Neuronal stem cell (in vitro differentiated cells): ENCODE measurements around the gene PLD1.

Experiments used
- DNase-seq: peaks from one replicate; pipeline ENCODE4 v3.0.0-alpha.2; 2013; ENCODE audit warnings: low spot score
- H2AFZ ChIP-seq: one replicate; pipeline ENCODE4 v1.6.1; 2013; ENCODE audit warnings: mild to moderate bottlenecking, low read length, inconsistent platforms
- H2AK5ac ChIP-seq: 2 replicates; pipeline ENCODE4 v1.6.1; 2013; ENCODE audit warnings: low read depth, mild to moderate bottlenecking, inconsistent platforms, low read length, moderate library complexity, mixed read lengths
- H2BK120ac ChIP-seq: 2 replicates; pipeline ENCODE4 v1.6.1; 2013; ENCODE audit warnings: low read depth, mild to moderate bottlenecking, inconsistent platforms, low read length, moderate library complexity, mixed read lengths
- H2BK12ac ChIP-seq: one replicate; pipeline ENCODE4 v1.6.1; 2013; ENCODE audit warnings: low read length, inconsistent platforms
- H2BK15ac ChIP-seq: 2 replicates; pipeline ENCODE4 v1.6.1; 2013; ENCODE audit warnings: mild to moderate bottlenecking, low read length, inconsistent platforms, mixed read lengths
- H2BK5ac ChIP-seq: one replicate; pipeline ENCODE4 v1.6.1; 2013; ENCODE audit warnings: inconsistent platforms, mild to moderate bottlenecking, low read length, moderate library complexity
- H3K14ac ChIP-seq: one replicate; pipeline ENCODE4 v1.6.1; 2013; ENCODE audit warnings: low read length, inconsistent platforms
- H3K18ac ChIP-seq: 2 replicates; pipeline ENCODE4 v1.6.1; 2013; ENCODE audit warnings: low read length, inconsistent platforms
- H3K23ac ChIP-seq: 2 replicates; pipeline ENCODE4 v1.6.1; 2013; ENCODE audit warnings: low read depth, mild to moderate bottlenecking, mixed read lengths, low read length, inconsistent platforms; ENCODE audit not compliant: poor library complexity
- H3K27ac ChIP-seq: replicated peaks from 3 replicates; pipeline ENCODE4 v1.5.1; 2013; ENCODE audit warnings: low read length, inconsistent platforms
- H3K27me3 ChIP-seq, 3 experiments: 2 replicates each; pipeline ENCODE4 v1.6.1; 2013; ENCODE audit warnings: low read length in 3 of 3, mild to moderate bottlenecking in 2 of 3, inconsistent platforms in 1 of 3, low read depth in 1 of 3, mixed read lengths in 1 of 3, moderate library complexity in 1 of 3; ENCODE audit not compliant: control insufficient read depth in 3 of 3, insufficient read depth in 3 of 3
- H3K36me3 ChIP-seq, 2 donors: replicated peaks in 1 of 2; 2 replicates each; pipeline ENCODE4 v1.6.1; 2013; ENCODE audit warnings: low read length in 2 of 2; ENCODE audit not compliant: control insufficient read depth in 2 of 2, insufficient read depth in 2 of 2
- H3K4ac ChIP-seq: 2 replicates; pipeline ENCODE4 v1.6.1; 2013; ENCODE audit warnings: inconsistent platforms, mild to moderate bottlenecking, low read length, moderate library complexity
- H3K4me1 ChIP-seq, 2 donors: 1 replicate in 1 of 2; 2 replicates in 1 of 2; pipeline ENCODE4 v1.6.1; 2013; ENCODE audit warnings: low read length in 2 of 2, low read depth in 1 of 2; ENCODE audit not compliant: control insufficient read depth in 2 of 2, insufficient read depth in 1 of 2
- H3K4me2 ChIP-seq: one replicate; pipeline ENCODE4 v1.6.1; 2013; ENCODE audit warnings: mild to moderate bottlenecking, low read length, inconsistent platforms; ENCODE audit not compliant: insufficient read depth, poor library complexity, severe bottlenecking
- H3K4me3 ChIP-seq, 2 donors: 2 replicates each; pipeline ENCODE4 v1.5.1; 2013; ENCODE audit warnings: low read length in 2 of 2, mild to moderate bottlenecking in 2 of 2, inconsistent platforms in 1 of 2, moderate library complexity in 1 of 2
- H3K79me1 ChIP-seq: one replicate; pipeline ENCODE4 v1.6.1; 2013; ENCODE audit warnings: low read depth, mild to moderate bottlenecking, inconsistent platforms, low read length, moderate library complexity
- H3K9ac ChIP-seq: one replicate; pipeline ENCODE4 v1.6.1; 2013; ENCODE audit warnings: mild to moderate bottlenecking, low read depth, low read length, inconsistent platforms; ENCODE audit not compliant: poor library complexity
- H3K9me3 ChIP-seq, 2 donors: replicated peaks in 1 of 2; 2 replicates each; pipeline versions ENCODE3 to v1.6.1; 2013; ENCODE audit warnings: low read length in 2 of 2, mild to moderate bottlenecking in 2 of 2, inconsistent platforms in 1 of 2, low read depth in 1 of 2, mixed read lengths in 1 of 2, moderate library complexity in 1 of 2; ENCODE audit not compliant: control insufficient read depth in 2 of 2, insufficient read depth in 1 of 2
- H4K8ac ChIP-seq: one replicate; pipeline ENCODE4 v1.6.1; 2013; ENCODE audit warnings: low read depth, mild to moderate bottlenecking, inconsistent platforms, low read length, moderate library complexity
- H4K91ac ChIP-seq: one replicate; pipeline ENCODE4 v1.6.1; 2013; ENCODE audit warnings: low read length, low read depth, mild to moderate bottlenecking, inconsistent platforms; ENCODE audit not compliant: poor library complexity
- WGBS, 2 donors: extraction: QIAGEN DNeasy Blood & Tissue Kit; methylation state at CpG; one replicate each; pipeline ENCODE4 v1.1.7; 2013; ENCODE audit warnings: missing lambda C conversion rate in 2 of 2, mixed read lengths in 1 of 2; ENCODE audit not compliant: insufficient read length in 2 of 2, insufficient replicate concordance in 1 of 2; ENCODE audit errors: extremely low coverage in 2 of 2; 5-methylcytosine and 5-hydroxymethylcytosine counted together

Gene PLD1

DNA sequence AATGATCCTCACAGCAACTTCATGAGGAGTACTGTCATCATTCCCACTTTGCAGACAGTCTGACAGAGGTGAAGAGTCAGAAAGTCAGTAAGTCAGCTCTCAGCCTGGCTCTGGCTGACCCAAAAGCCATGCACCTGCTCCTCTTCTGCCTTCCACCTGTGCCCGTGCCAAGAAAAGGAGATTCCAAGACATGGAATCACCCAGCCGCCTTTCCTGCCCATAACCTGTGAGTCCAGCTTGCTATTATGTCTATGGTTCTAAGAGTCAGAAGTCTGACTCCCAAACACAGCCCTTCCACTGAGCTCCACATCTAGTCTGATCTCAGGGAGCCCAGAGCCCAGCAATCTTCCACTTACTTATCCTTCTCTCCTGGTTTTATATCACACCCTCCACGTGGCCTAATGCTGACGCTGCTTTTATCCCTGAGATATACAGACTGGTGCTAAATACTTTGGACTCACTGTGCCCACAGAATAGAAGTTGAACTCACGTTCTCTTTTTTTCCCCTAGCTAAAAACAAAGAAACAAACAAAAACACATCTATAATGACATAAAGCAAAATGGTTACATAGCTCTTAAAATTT is 66.0 kb downstream of the PLD1 start:
- Histone ChIP-seq H3K79me1 (no peaks in the 10 kb centered on the region), H4K91ac (no peak overlapping the region), H3K27ac (no peak overlapping the region), H2AK5ac (no peak overlapping the region), H3K4me1 (peaks cover 0 to 2% of the 10 kb centered on the region in 2 donors), H3K9me3 (peaks cover 6% of the 10 kb centered on the region in 2 donors), H3K4me3 (no peak overlapping the region), H2BK12ac (no peak overlapping the region), H2BK5ac (no peak overlapping the region), H3K36me3 (no peaks in the 10 kb centered on the region), H3K14ac (no peak overlapping the region), H4K8ac (no peak overlapping the region), H3K9ac (no peak overlapping the region), H2AFZ (no peak overlapping the region), H3K4me2 (no peak overlapping the region), H3K27me3 (no peaks in the 10 kb centered on the region), H3K4ac (no peak overlapping the region), H3K18ac (no peak overlapping the region), H2BK15ac (no peak overlapping the region), H3K23ac (no peak overlapping the region), H2BK120ac (no peak overlapping the region)
- no CpG with 5 or more reads among the region's 5 CpGs for WGBS, 2 donors
- DNase-seq: no peak

DNA sequence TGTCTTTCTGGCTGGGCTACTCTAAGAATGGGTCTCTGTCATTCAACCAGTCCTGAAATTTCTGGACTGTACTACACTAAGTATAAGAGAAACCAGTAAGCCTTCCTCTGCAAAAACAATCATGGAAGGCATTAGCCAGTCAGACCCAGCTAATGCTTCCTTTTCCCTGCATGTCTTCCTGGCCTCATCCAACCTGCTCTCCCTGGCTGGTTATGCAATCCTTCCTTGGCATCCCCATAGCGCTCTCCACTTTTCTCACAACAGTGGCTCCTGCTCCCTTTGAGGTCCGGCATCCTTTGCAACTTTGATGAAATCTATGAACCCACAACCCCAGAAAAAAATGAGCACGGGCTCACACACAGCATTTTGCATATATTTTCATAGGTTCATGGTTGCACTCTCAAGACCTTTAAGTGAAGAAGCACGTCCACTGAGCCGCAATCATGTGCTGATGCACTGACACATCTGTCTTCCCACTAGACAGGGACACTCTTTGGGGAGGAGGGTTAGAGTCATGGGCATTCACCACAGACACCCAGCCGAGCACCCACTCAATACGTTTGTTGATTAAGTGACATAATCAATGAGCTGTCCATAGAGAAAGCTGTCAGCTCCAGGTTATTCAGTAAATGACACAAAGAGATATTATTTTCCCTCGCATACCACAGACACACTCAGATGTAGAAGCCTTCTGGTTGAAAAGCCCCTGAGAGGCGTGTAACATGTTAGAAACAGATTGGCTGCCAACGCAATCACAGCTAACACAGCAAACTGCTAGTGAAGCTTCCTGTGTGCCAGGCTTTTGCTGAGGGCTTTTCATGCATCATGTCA is 66.7 kb downstream of the PLD1 start:
- Histone ChIP-seq H3K14ac (no peak overlapping the region), H2BK15ac (no peak overlapping the region), H2AFZ (no peak overlapping the region), H3K4me3 (no peak overlapping the region), H2AK5ac (no peak overlapping the region), H2BK12ac (no peak overlapping the region), H3K9me3 (peaks cover 6% of the 10 kb centered on the region in 2 donors), H3K27me3 (no peaks in the 10 kb centered on the region), H3K36me3 (no peaks in the 10 kb centered on the region), H3K79me1 (no peaks in the 10 kb centered on the region), H2BK120ac (no peak overlapping the region), H3K4me2 (no peak overlapping the region), H3K4me1 (peaks cover 0 to 2% of the 10 kb centered on the region in 2 donors), H3K9ac (no peak overlapping the region), H2BK5ac (no peak overlapping the region), H3K18ac (no peak overlapping the region), H3K4ac (no peak overlapping the region), H3K23ac (no peak overlapping the region), H4K91ac (no peak overlapping the region), H3K27ac (no peak overlapping the region), H4K8ac (no peak overlapping the region)
- no CpG with 5 or more reads among the region's 10 CpGs for WGBS, 2 donors
- DNase-seq: no peak

DNA sequence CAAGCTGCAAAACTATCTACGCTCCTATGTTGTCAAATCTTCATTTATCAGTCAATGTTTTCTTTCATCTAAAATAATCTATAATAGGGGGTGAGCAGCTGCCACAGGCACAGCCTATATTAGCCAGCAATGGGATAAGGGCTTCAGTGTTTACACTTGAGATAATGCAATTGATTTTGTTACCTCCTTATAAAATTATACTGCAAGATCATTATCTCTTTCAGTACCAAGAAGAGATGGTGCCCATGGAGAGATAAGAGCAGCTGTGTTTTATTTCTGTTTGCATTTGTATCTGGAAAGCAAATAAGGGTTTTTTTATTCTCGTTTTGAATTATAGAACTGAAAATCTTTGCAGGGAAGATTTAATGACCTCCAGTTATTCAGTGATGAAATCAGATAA is 68.9 kb downstream of the PLD1 start:
- Histone ChIP-seq H3K79me1 (no peaks in the 10 kb centered on the region), H2AFZ (no peak overlapping the region), H3K4me3 (no peak overlapping the region), H3K23ac (no peak overlapping the region), H3K18ac (no peak overlapping the region), H3K9ac (no peak overlapping the region), H4K91ac (no peak overlapping the region), H2AK5ac (no peak overlapping the region), H3K4ac (no peak overlapping the region), H2BK12ac (no peak overlapping the region), H2BK15ac (no peak overlapping the region), H2BK120ac (no peak overlapping the region), H3K9me3 (peaks cover 6% of the 10 kb centered on the region in 2 donors), H3K4me2 (no peak overlapping the region), H2BK5ac (no peak overlapping the region), H3K27me3 (no peaks in the 10 kb centered on the region), H3K27ac (no peak overlapping the region), H3K14ac (no peak overlapping the region), H4K8ac (no peak overlapping the region), H3K36me3 (no peaks in the 10 kb centered on the region), H3K4me1 (peaks cover 2% of the 10 kb centered on the region in 2 donors)
- WGBS, 2 donors: no CpG with 5 or more reads among the region's 2 CpGs
- no peak for DNase-seq

- no peak overlapping the region for H3K27ac ChIP-seq
- no peak overlapping the region for H3K23ac ChIP-seq
- H3K4me2 ChIP-seq: no peak overlapping the region
- peaks cover 3 to 7% of the 10 kb centered on the region in 2 donors for H3K4me1 ChIP-seq
- H2BK15ac ChIP-seq: no peak overlapping the region
- no peaks in the 10 kb centered on the region for H3K27me3 ChIP-seq
- H3K9me3 ChIP-seq: no peaks in the 10 kb centered on the region
- no peak overlapping the region for H3K4ac ChIP-seq
- H3K4me3 ChIP-seq: no peak overlapping the region
- no peak overlapping the region for H3K18ac ChIP-seq
- peak overlapping the region; percentile 35 for H2AFZ ChIP-seq
- H2BK12ac ChIP-seq: no peak overlapping the region
- no peak overlapping the region for H2BK5ac ChIP-seq
- no peak for DNase-seq
- WGBS, 2 donors: no CpG with 5 or more reads among the region's 2 CpGs
- H4K91ac ChIP-seq: no peak overlapping the region
- no peaks in the 10 kb centered on the region for H3K79me1 ChIP-seq
- no peaks in the 10 kb centered on the region for H3K36me3 ChIP-seq
- H2BK120ac ChIP-seq: no peak overlapping the region
- H2AK5ac ChIP-seq: no peak overlapping the region
- H3K14ac ChIP-seq: no peak overlapping the region
- no peak overlapping the region for H4K8ac ChIP-seq
- no peak overlapping the region for H3K9ac ChIP-seq
These were observed 73.7 kb downstream of the PLD1 start for GRCh38 chr3:171736556-171736955.
